UCSD-AML1 (cell line): ENCODE data around the gene NOL3.
A peak's percentile ranks its signal among the peaks of the same experiment; 100 is the strongest.

Experiments used
- DNase-seq: peaks from one replicate; lab custom pipeline; 2025; ENCODE audit not compliant: unreplicated experiment; lab: John Stamatoyannopoulos, UW

NOL3 gene

DNA sequence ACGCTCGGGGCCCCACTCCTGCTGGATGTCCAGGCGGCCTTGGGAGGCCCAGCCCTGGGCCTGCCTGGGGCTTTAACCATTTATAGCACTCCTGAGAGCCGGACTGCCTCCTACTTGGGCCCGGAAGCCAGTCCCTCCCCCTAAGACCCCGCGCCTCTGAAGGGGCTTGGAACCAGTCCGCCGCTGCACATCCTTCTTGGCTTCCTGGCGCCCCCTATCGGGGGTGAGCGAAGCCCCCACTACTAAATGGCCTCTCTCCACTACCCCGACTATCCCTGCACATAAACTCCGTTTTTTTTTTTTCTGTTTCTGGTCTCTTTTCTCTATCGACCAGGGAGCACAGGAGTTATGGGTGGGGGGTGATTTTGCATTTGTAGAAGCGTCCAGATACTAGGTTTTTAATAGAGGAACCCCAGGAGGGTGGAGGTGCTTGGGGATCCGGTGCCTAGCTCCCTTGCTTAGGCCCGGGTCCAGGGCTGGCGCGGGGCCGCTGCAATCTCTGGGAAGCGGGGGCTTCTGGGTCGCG is 633 bp upstream of the NOL3 start:
- peak; percentile 38 for DNase-seq

DNA sequence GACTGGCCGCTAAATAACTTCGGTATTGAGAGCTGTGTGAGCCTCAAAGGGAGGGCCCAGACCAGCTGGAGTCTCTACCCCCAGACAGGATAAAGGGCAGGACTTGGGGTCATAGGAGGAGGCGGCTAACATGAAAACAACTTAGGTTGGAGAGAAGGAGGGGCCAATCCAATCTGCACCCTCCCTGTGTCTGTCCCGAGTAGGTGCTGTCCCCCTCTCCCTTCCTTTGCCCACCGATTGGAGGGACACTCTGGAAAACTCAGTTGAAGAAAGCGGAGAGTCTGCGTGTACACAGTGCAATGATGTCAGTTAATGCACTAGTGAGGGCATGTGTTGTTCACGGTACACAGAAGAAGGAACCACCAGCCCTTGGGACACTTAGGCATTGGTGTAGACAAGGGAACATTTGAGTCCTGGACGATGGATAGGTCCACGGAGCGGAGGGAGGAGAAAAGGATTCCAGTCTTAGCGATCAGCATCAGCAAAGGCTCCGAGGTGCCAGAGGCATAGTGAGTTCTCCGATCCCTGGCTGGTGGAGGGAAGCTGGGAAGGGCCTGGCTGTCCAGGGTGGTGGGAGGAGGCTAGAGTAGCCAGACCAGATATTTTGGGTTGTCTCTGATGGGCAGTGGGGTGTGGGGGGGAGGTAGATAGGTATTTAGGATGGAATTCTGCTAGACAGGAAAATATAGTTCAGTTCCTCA is 761 bp downstream of the NOL3 start:
- no peak for DNase-seq

DNA sequence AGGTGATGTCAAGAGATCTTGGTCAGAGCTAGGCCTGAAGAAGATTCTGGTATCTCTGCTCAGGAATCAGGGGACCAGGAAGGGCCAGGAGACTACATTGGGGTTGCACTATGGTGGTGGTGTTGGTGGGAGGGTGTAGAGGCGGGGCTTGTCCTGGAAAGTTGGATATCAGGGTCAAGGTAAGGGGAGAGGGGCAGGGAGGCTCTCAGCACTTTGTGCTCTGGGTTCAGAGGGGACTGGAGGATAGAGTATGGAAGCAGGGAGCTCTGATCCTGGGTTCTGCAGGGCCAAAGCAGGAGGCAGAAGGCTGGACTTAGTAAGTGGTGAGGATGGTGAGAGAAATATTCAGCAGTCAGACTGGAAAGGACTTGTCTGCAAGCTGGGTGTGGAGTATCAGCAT is 3.0 kb downstream of the NOL3 start:
- DNase-seq, result no peak

DNA sequence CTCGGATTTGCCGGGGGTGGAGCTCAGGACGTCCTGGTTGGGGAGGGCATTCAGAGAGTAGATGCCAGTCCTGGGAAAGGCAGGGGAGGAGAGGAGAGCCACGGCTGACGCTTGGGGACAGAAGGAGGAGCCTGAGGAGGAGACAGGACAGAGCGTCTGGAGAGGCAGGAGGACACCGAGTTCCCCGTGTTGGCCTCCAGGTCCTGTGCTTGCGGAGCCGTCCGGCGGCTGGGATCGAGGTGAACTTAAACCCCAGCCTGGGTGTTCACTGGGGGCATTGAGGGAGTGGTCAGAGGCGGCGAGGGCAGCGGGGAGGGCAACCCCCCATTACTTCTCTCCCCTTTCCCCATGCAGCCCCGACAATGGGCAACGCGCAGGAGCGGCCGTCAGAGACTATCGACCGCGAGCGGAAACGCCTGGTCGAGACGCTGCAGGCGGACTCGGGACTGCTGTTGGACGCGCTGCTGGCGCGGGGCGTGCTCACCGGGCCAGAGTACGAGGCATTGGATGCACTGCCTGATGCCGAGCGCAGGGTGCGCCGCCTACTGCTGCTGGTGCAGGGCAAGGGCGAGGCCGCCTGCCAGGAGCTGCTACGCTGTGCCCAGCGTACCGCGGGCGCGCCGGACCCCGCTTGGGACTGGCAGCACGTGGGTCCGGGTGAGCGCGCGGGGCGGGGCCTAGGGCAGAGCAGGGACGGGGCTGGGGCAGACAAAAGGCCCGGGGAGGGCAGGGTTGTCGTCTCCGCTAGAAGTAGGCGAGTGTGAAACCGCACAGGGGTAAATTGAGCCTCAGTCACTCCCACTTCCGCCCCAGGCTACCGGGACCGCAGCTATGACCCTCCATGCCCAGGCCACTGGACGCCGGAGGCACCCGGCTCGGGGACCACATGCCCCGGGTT is 3.7 kb downstream of the NOL3 start:
- peak; percentile 73 for DNase-seq

DNA sequence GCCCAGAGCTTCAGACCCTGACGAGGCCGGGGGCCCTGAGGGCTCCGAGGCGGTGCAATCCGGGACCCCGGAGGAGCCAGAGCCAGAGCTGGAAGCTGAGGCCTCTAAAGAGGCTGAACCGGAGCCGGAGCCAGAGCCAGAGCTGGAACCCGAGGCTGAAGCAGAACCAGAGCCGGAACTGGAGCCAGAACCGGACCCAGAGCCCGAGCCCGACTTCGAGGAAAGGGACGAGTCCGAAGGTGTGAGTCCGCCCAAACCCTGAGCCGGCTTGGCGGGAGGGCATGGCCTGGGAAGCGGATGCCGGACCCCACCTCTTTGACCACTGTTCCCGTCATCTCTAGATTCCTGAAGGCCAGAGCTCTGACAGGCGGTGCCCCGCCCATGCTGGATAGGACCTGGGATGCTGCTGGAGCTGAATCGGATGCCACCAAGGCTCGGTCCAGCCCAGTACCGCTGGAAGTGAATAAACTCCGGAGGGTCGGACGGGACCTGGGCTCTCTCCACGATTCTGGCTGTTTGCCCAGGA is 4.4 kb downstream of the NOL3 start:
- DNase-seq, result no peak

DNA sequence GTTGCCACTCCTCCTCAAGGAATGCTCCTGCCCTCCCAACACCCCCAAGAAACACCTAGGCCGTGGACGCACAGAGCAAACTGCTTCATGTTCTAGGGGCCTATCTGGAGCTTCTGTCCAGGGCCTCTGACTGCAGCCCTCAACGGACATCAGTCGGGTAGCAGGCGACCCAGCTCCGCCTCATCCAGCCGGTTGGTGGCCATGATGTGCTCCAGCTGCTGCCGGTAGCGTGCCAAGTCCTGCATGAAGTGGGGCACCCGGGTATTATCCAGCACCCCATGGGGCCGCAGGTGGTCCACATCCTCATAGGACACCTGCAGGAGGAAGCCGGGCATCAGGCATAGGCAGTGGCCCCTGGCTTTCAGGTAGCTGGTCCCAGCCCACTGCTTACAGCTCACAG is 6.3 kb downstream of the NOL3 start:
- DNase-seq, result no peak

DNA sequence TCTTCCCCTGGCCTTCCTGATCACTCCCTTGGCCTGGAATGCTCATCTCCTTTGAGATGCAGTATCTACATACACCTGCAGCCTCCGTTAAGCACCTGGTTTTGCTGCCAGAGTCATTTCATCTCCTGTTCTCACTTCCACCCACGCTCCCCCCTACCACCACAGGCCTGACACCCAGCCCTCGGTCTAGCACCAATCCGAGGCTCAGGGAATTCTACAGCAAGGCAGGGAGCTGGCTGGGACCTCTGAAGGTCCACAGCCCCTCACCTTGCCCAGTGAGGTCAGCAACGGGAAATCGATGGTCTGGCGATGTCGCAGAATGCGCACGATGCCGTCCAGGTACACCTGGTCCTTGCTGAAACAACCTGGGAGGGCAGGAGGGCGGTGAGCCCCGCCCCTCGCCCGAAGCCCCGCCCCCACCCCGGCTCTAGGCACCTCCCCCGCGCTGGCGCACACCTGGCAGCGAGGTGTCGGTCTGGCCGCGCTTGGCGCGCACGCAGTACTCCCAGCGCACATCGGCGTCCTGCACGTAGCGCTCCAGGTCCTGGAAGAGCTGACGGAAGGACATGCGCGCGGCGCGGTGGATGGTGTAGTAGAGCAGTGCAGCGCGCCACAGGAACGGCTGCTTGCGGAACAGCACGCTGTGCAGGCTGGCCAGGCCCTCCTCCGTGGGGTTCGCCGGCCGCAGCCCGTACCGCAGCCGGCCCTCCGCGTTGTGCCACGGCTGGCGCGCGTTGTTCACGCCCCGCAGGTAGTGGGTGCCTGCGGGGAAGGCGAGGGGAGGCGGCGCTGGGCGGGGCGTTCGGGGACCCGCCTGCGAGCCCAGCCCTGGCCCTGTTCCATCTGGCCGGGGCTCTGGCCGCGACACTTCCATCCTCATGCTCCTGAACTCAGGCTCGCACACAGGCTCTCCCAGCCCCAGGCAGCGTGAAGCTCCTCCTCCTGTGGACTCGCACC is 7.7 kb downstream of the NOL3 start:
- no peak for DNase-seq

DNA sequence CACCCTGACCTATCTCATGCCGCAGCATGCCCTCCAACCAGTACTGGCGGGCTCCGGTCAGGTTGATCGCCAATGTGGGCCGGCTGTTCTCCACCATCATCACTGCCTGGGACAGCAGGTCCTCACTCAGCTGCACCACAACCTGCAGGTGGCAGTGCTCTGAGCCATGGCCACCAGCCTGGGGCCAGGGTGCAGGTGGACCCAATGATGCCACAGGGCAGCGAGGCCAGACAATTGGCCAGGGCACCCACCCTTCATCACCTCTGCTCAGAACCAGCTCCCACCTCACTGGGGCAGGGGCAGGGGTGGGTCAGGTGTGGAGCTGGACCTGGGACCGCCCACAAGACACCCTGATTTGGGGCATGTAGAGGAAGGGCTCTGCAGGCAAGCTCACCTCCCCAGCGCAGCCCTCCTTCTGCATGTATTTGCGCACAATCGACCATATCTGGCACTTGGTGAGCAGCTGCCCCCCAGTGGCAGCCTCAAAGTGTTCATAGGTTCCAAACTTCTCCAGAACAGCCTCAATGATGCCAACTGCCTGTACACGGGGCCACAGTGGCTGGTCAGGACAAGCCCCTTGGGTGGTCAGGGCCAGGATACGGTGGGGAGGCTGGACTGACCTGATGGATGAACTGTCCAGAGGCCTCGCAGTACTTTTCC is 9.2 kb downstream of the NOL3 start:
- DNase-seq, result peak; percentile 24

DNA sequence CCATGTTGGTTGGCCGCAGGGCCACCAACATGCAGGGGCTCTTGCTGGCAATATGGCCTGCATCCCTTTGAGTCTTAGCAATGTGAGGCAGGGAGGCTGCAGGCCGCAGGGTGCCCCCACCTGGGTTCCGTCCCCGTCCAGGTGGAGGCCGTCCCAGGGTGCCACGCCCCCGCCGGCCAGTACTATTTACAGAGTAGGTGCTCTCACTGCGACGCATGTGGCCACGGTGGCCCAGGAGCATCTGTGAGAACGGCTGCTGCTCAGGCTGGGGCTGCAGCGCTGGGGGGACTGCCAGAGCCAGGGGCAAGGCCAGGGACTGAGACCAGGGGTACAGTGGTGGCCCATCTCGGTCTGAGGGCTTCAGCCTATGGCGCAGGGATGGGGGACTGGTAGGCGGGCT is 9.8 kb downstream of the NOL3 start:
- no peak for DNase-seq

DNA sequence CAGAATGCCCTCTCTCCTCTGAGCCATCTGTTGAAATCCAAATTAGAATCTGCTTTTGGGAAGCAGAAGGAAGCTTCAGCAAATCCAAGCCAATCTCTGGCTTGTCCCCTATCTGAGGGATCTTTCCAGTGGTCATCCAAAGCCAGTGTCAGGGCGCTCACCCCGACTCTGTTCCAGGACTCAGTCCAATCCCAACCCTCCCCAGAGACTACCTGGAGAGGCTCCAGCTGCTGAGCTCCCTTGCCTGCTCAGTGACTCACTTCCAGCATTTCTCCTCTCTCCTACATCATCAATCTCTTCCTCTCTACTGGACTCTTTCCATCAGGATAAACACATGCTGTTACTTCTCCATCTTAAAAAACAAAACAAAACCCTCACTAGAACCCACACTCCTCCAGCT is 11.0 kb downstream of the NOL3 start:
- DNase-seq, result no peak

DNA sequence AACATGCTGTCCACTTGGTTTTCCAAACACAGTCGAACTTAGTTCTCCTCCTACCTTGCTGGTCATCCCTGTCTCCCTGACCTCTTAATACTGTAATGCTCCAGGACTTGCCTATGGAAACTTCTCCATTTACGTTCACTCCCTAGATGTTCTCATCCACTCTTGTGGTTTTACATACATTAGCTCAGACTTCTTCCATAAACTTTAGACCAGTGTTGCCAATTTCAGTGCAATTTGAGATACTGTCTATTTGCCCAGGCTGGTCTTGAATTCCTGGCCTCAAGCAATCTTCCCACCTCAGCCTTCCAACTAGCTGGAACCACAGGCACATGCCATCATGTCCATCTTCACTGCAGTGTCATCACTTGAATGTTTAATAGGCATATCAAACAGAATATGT is 11.9 kb downstream of the NOL3 start:
- no peak for DNase-seq

DNA sequence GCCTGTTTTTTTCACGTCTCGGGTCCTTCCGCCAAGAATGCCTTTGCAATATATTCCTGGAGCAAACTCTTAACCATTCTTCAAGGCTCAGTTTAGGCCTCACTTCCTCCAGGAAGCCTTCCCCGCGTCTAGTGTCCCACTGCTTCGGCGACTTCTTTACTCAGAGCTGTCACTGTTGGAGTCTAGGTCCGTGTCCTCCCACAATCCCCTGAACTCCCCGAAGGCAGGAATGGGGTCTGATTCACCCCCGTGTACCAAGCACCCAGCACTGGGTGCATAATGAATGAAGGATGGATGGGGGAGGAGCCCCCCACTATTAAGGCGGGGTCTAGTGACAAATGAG is 12.9 kb downstream of the NOL3 start:
- no peak for DNase-seq

DNA sequence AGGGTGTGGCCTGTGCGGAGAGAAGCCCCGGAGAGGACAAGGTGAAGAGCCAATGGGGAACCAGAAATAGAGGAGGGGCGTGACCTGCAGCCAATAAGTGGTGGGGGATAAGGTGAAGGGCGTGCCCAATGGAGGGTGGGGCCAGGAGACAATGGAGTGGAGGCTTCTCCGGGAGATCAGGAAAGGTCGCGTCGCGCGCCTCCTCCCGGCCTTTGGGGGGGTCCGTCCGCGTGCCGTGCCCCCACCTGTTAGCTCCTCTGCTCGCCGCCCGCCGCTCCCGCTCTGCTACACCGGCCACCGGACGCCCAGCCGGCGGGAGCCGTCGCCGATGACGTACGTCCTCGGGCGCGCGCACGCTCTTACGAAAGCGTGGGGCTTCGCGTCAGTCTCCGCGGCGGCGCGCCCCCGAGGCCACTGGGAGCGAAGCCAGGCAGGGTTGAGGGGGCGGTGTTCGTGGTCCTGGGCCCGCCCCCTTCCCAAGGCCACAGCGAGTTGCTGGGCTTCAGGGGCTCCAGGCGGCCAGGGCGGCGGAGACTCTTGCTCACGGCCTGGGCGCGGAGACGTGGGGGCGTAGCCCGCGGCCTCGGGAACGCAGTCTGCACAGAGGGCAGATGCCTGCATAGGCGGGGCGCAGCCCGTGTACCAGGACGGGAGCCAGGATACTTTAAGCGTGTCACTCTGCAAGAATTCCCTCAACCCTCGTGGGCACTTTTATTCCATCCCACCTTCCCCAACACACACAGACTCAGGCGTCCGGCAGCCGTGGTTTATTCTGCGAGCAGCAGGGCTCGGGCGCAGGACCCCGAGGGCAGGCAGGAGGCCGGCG is 13.5 kb downstream of the NOL3 start, which contains the start of gene MATCAP1:
Gene MATCAP1 (minus strand): TSS at position 337 of the 826 bp plus-strand sequence. CDS start 3,353 bp downstream, outside the sequence.
- DNase-seq, result peak; percentile 94

DNA sequence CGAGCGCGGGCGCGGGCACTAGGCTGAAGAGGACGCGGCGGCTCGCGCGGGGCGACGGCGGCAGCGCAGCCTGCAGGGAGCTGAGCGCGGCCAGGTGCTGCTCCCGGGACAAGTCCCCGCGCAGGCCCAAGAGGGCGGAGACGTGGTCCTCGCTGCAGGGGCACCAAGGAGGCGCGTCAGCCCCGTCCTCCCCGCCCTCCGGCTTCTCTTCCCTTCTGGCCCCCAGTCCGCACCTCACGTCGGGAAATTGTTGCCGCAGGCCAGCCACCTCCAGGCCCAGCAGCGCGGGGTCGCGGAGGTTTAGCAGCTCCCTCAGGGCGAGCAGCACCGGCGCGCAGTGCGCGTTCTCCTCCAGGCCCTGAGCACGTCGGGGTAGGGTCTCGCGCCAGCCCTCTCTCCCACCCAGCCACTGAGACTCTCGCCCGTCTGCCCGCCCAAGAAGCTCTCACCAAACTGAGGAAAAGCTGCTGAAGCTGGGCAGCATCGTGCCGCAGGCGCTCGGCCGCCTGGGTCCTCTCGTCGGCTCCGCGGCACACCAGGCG is 14.2 kb downstream of the NOL3 start:
- DNase-seq, result no peak

DNA sequence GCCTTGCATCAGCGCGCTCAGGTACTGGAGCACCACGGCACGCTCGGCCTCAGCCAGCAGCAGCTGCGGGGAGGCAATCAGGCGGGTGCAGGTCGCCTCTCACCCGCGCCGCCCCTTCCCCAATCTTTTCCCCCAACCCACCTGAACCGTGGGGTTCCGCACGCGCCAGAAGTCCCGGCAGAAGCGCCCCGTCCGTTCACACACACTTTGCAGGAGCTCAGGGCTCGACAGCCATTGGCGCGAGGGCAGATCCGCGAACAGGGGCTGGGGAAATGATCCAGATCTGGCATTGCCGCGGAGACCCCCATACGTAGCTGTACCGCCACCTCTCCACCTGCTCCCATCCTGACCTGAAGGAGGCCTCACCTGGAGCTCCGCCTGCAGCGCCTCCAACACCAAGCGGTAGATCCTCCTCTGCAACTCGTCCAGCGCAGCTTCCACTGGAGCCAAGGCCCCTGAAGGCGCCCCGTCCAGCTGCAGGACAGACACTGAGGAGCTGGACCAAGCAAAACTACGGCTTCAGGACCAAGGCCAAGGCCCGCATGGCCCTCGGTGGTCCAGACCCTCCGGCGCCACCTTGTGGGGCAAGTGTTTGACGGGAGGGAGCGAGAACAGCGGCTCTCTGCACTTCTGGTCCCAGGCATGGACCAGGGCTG is 14.8 kb downstream of the NOL3 start:
- DNase-seq, result peak; percentile 83

DNA sequence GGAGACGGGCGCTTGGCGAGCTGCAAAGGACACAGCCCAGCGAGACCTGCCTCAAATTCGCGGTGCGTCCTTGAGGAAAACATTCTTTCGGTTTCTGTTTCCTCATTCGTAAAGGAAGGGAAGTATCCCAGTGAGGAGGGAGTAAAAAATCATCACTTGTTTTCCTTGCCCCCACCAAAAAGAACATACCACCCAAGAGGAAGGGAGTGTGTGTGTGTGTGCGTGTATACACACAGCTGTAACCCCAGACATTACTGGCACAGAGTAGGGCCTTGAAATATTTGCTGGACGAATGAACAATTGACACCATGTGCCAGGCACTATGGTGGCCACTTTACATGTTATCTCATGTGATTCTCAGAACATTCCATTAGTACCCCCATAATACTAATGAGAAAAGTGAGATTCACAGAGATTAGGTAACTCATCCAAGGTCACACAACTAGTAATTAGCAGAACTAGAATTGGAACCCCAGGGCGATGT is 15.4 kb downstream of the NOL3 start:
- no peak for DNase-seq

DNA sequence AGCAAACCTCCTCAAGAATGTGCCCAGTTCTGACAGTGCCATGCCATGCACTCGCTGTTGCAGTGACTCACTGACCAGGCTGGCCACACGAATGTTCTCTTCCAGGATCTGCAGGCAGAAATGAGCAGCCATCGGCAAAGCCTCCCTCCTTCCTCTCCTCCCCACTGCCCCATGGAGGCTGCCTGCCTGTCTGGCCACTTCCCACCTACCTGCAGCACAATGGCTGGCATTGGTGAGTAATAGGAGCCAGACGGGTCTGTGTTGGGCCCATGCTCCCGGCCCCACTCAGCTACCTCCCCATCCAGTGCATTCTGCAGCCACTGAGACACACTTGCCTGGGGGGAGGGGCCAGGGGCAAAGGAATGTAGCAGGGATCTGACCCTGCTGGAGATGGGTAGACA is 16.2 kb downstream of the NOL3 start:
- DNase-seq, result no peak

DNA sequence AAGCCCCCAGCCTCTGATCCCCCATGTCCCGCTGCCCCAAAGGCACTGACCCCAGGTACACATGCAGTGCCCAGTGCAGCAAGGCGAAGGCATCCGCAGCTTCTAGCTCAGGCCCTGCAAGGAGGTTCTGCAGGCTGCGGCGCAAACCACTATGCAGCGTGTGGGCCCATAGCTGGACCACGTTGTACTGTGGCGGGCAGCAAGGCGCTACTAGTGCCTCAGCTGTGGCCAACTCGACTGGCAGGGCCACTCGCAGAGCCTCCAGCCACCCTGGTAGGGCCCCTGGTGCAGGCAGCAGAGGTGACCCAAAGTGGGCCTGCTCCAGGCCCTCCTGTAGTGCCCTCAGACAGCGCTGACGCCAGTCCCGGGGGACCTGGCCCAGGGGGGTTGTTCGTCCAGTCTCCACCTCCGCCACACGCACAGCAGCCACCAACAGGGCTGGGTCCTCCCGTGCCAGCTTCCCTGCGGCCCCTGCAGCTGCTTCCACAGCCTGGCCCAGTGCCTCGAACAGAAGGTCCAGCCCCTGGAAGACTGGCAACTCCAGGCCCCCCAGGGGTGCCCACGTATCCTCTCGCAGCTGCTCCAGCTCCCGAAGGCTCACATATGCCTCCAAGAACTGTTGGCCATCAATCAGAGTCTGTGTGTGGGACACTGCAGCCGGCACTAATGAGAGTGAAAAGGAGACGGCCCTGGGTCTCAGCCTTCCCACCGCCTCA is 17.0 kb downstream of the NOL3 start:
- DNase-seq, result no peak
